ENCODE results near the gene SYNGR1.
A peak's percentile ranks its signal among the peaks of the same experiment; 100 is the strongest.

Gene SYNGR1

GRCh38 chr22:39311592-39312400 is 38.0 kb upstream of the SYNGR1 start:
- no peak for TF ChIP-seq CTCF (conservative IDR thresholded peaks at IDR 0.05; ENCODE audit: control insufficient read depth, insufficient read depth, low read depth, low read length)
- H3K4me3 ChIP-seq (ENCODE audit: control insufficient read depth, low read depth, low read length): no peak overlapping the region
- no peak for DNase-seq (ENCODE audit: low read depth)

GRCh38 chr22:39312410-39312809 is 37.4 kb upstream of the SYNGR1 start:
- no peak for TF ChIP-seq CTCF (conservative IDR thresholded peaks at IDR 0.05; ENCODE audit: control insufficient read depth, insufficient read depth, low read depth, low read length)
- no peak for DNase-seq (ENCODE audit: low read depth)
- H3K4me3 ChIP-seq (ENCODE audit: control insufficient read depth, low read depth, low read length): no peak overlapping the region

- no peak overlapping the region for H3K4me3 ChIP-seq (ENCODE audit: control insufficient read depth, low read depth, low read length)
- no peak for TF ChIP-seq CTCF (conservative IDR thresholded peaks at IDR 0.05; ENCODE audit: control insufficient read depth, insufficient read depth, low read depth, low read length)
- no peak for DNase-seq (ENCODE audit: low read depth)
Observed at GRCh38 chr22:39313258-39314001, 36.4 kb upstream of the SYNGR1 start.

GRCh38 chr22:39314251-39314971 is 35.4 kb upstream of the SYNGR1 start:
- no peak for TF ChIP-seq CTCF (conservative IDR thresholded peaks at IDR 0.05; ENCODE audit: control insufficient read depth, insufficient read depth, low read depth, low read length)
- H3K4me3 ChIP-seq (ENCODE audit: control insufficient read depth, low read depth, low read length): no peak overlapping the region
- no peak for DNase-seq (ENCODE audit: low read depth)

- TF ChIP-seq CTCF (conservative IDR thresholded peaks at IDR 0.05; ENCODE audit: control insufficient read depth, insufficient read depth, low read depth, low read length): no peak
- no peak for DNase-seq (ENCODE audit: low read depth)
Observed at GRCh38 chr22:39315389-39315788, 34.4 kb upstream of the SYNGR1 start.

GRCh38 chr22:39316440-39317083 is 33.2 kb upstream of the SYNGR1 start:
- peak; percentile 96 for TF ChIP-seq CTCF (conservative IDR thresholded peaks at IDR 0.05; ENCODE audit: control insufficient read depth, insufficient read depth, low read depth, low read length)
- peak overlapping the region; percentile 99 for H3K4me3 ChIP-seq (ENCODE audit: control insufficient read depth, low read depth, low read length)

More at GRCh38 chr22:39315389-39315788, 34.4 kb upstream of the SYNGR1 start:
- H3K4me3 ChIP-seq (ENCODE audit: control insufficient read depth, low read depth, low read length): peak overlapping the region; percentile 99

More at GRCh38 chr22:39316440-39317083, 33.2 kb upstream of the SYNGR1 start:
- DNase-seq (ENCODE audit: low read depth): peak; percentile 94
